Lower leg skin (tissue), 3 donors: ENCODE measurements around the gene CCSER2.

Experiments used
- POLR2A ChIP-seq, 2 donors: fragments of 450-650 bp; IDR thresholded peaks; one replicate each; pipeline ENCODE4 v1.6.1; 2016 to 2017; ENCODE audit warnings: antibody characterized with exemption in 2 of 2, mild to moderate bottlenecking in 1 of 2, moderate library complexity in 1 of 2
- TF ChIP-seq, protein P1 (sequence below), 3 donors: fragments of 450-650 bp; IDR thresholded peaks; one replicate each; pipeline ENCODE4 v1.5.1; 2016; ENCODE audit warnings: antibody characterized with exemption in 3 of 3, mild to moderate bottlenecking in 3 of 3, moderate library complexity in 2 of 3

DNA sequence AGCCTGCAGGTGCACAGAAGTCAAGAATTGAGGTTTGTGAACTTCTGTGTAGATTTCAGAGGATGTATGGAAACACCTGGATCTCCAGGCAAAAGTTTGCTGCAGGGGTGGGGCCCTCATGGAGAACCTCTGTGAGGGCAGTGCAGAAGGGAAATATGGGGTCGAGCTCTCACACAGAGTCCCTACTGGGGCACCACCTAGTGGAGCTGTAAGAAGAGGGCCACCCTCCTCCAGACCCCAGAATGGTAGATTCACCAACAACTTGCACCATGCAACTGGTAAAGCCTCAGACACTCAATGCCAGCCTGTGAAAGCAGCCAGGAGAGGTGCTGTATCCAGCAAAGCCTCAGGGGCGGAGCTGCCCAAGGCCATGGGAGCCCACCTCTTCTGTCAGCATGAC lies 205.8 kb downstream of the CCSER2 start:
- TF ChIP-seq, protein P1, sequence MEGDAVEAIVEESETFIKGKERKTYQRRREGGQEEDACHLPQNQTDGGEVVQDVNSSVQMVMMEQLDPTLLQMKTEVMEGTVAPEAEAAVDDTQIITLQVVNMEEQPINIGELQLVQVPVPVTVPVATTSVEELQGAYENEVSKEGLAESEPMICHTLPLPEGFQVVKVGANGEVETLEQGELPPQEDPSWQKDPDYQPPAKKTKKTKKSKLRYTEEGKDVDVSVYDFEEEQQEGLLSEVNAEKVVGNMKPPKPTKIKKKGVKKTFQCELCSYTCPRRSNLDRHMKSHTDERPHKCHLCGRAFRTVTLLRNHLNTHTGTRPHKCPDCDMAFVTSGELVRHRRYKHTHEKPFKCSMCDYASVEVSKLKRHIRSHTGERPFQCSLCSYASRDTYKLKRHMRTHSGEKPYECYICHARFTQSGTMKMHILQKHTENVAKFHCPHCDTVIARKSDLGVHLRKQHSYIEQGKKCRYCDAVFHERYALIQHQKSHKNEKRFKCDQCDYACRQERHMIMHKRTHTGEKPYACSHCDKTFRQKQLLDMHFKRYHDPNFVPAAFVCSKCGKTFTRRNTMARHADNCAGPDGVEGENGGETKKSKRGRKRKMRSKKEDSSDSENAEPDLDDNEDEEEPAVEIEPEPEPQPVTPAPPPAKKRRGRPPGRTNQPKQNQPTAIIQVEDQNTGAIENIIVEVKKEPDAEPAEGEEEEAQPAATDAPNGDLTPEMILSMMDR (IDR thresholded peaks at IDR 0.05): no peak
- TF ChIP-seq POLR2A (IDR thresholded peaks at IDR 0.05): no peak
